Kidney (tissue), 14 donors: Measurements from ENCODE around the gene ARHGAP20. TPM values are rescaled to one million over a fixed set of nuclear protein-coding genes. Genes with fewer than 3 reads are reported as not detected.

Experiments used
- DNase-seq, 5 donors: peaks; one replicate each; pipeline ENCODE4 v3.0.0-alpha.2; 2013 to 2020
- FAIRE-seq: peaks from 2 replicates; lab custom pipeline; 2012; peaks lifted over from hg19 to GRCh38; lab: Jason Lieb, UNC
- H3K27ac ChIP-seq, 2 donors: one replicate each; pipeline ENCODE4 v1.7.0; 2013; ENCODE audit warnings: low read depth in 2 of 2, low read length in 2 of 2, inconsistent platforms in 1 of 2
- H3K27me3 ChIP-seq: one replicate; pipeline ENCODE4 v1.7.1; 2013; ENCODE audit warnings: low read length, inconsistent platforms; ENCODE audit not compliant: control insufficient read depth, insufficient read depth
- H3K36me3 ChIP-seq, 3 donors: one replicate each; pipeline versions ENCODE4 v1.7.0 to v1.7.1; 2013; ENCODE audit warnings: low read length in 3 of 3, control low read depth in 1 of 3, inconsistent platforms in 1 of 3; ENCODE audit not compliant: insufficient read depth in 3 of 3, control insufficient read depth in 2 of 3
- H3K4me1 ChIP-seq, 3 donors: one replicate each; pipeline versions ENCODE4 v1.7.0 to v1.7.1; 2013; ENCODE audit warnings: low read length in 3 of 3, inconsistent platforms in 1 of 3, low read depth in 1 of 3; ENCODE audit not compliant: control insufficient read depth in 2 of 3, insufficient read depth in 2 of 3
- H3K4me3 ChIP-seq, 3 donors: one replicate each; pipeline versions ENCODE4 v1.7.0 to v1.8.1; 2013; ENCODE audit warnings: low read length in 3 of 3, control low read depth in 1 of 3, inconsistent platforms in 1 of 3
- H3K9ac ChIP-seq, 3 donors: one replicate each; pipeline versions ENCODE4 v1.7.0 to v1.7.1; 2013; ENCODE audit warnings: low read length in 3 of 3, control low read depth in 1 of 3, inconsistent platforms in 1 of 3
- H3K9me3 ChIP-seq, 3 donors: one replicate each; pipeline versions ENCODE4 v1.7.0 to v1.7.1; 2013; ENCODE audit warnings: low read length in 3 of 3, control low read depth in 1 of 3, inconsistent platforms in 1 of 3; ENCODE audit not compliant: control insufficient read depth in 2 of 3, insufficient read depth in 1 of 3
- intact Hi-C: fragments of 100-400 bp; cut with DNase I; formaldehyde crosslinking; loops from one replicate; pipeline ENCODE4 v1.11.1; 2022
- polyA plus RNA-seq: library from polyadenylated mRNA; stranded (reverse); fragments of 350-450 nt; fragmentation: Illumina TruSeq; extraction: RNeasy Lipid Tissue Mini Kit (QIAGEN cat#74804); gene quantifications from one replicate; pipeline ENCODE4 v1.2.3, GENCODE V29; 2014; ENCODE audit warnings: low read depth, low replicate concordance; ENCODE audit not compliant: insufficient read depth
- total RNA-seq: library from RNA; stranded (reverse); fragmentation: NEBNext Ultra II Directional; extraction: Animal tissue kit (Norgen Biotek cat#: 25700); gene quantifications from one replicate; pipeline ENCODE4 v1.2.1, GENCODE V29; 2021
- TF ChIP-seq, protein P1 (sequence below): IDR thresholded peaks from 3 replicates; pipeline ENCODE4 v1.5.1; 2012; ENCODE audit warnings: mild to moderate bottlenecking, moderate library complexity, borderline replicate concordance; ENCODE audit not compliant: insufficient read depth; ENCODE audit errors: extremely low read depth
- donor health status: control.
- donor health status: control.
- donor health status: control.
- donor health status: control.
- donor health status: control.
- donor health status: DM: yes; HTN: yes; CAD: no.
- donor health status: Normal renal cell carcinoma (clear cell type).

The ARHGAP20 gene
- total and polyA plus RNA-seq, 2 donors from 2014 or later: 0.11 to 1.4 TPM

DNA sequence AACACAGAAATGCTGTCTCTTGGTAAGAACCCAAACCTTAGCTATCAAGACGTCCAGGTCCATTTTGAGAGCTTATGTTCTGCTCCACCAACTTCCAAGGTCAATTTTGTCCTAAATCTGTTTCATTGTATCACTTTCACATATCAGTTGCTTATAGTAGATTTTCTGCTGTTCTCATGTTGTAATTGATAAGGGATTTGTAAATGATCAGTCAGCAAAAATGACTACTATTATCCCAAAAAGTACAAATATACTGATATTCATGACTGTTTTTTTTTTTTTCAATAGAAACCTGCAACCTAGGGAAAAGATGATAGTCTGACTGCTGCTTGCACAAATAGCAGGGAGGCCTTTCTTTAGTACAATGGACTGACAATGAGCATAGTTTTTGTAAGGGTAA lies 128.1 kb downstream of the ARHGAP20 start:
- intact Hi-C loops: no loop called here
- Histone ChIP-seq H3K27me3 (no peaks in the 10 kb centered on the region), H3K4me3 (no peak overlapping the region), H3K4me1 (no peaks in the 10 kb centered on the region), H3K9ac (no peak overlapping the region), H3K9me3 (no peaks in the 10 kb centered on the region), H3K27ac (no peak overlapping the region), H3K36me3 (no peaks in the 10 kb centered on the region)
- FAIRE-seq: no peak
- no peak for DNase-seq
- TF ChIP-seq, protein P1, sequence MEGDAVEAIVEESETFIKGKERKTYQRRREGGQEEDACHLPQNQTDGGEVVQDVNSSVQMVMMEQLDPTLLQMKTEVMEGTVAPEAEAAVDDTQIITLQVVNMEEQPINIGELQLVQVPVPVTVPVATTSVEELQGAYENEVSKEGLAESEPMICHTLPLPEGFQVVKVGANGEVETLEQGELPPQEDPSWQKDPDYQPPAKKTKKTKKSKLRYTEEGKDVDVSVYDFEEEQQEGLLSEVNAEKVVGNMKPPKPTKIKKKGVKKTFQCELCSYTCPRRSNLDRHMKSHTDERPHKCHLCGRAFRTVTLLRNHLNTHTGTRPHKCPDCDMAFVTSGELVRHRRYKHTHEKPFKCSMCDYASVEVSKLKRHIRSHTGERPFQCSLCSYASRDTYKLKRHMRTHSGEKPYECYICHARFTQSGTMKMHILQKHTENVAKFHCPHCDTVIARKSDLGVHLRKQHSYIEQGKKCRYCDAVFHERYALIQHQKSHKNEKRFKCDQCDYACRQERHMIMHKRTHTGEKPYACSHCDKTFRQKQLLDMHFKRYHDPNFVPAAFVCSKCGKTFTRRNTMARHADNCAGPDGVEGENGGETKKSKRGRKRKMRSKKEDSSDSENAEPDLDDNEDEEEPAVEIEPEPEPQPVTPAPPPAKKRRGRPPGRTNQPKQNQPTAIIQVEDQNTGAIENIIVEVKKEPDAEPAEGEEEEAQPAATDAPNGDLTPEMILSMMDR: no peak

GRCh38 chr11:110582728-110583432 lies 129.4 kb downstream of the ARHGAP20 start:
- FAIRE-seq: no peak
- H3K36me3 ChIP-seq: no peaks in the 10 kb centered on the region

DNA sequence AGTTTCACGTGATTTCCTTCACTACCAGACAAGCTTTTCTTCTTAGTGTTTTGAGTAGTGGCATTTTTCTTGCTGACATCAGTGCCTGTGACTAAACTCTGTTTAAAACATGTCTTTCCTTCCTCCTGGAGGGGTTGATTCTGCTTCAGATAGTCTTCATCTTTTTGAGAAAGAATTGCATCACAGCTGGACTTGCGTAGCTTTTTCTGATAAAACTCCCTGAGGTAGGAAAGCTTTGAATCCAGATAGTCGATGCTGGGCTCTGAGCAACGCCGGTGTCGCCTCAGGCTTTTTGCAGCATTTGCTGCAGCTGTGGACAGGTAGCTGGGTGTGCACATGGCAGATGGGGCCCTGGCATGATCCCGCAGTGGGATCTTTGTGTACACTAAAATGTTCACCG lies 131.7 kb downstream of the ARHGAP20 start:
- intact Hi-C loops: no loop called here
- TF ChIP-seq, protein P1: no peak
- FAIRE-seq: no peak
- H3K4me3 ChIP-seq: no peak overlapping the region
- H3K27me3 ChIP-seq: no peaks in the 10 kb centered on the region
- H3K4me1 ChIP-seq: no peaks in the 10 kb centered on the region
- no peaks in the 10 kb centered on the region for H3K36me3 ChIP-seq
- no peak overlapping the region for H3K9ac ChIP-seq
- no peak for DNase-seq
- H3K9me3 ChIP-seq: no peaks in the 10 kb centered on the region
- no peak overlapping the region for H3K27ac ChIP-seq

More at GRCh38 chr11:110582728-110583432, 129.4 kb downstream of the ARHGAP20 start:
- H3K4me1 ChIP-seq: no peaks in the 10 kb centered on the region
- intact Hi-C loops: no loop called here
- no peak for DNase-seq
- no peak overlapping the region for H3K4me3 ChIP-seq
- TF ChIP-seq, protein P1: no peak
- no peaks in the 10 kb centered on the region for H3K9me3 ChIP-seq
- no peaks in the 10 kb centered on the region for H3K27me3 ChIP-seq
- no peak overlapping the region for H3K9ac ChIP-seq
- no peak overlapping the region for H3K27ac ChIP-seq
